Liver (tissue), 9 donors: ENCODE results near the gene IDE. TPM values are rescaled to one million over a fixed set of nuclear protein-coding genes. Genes with fewer than 3 reads are reported as not detected.

Experiments used
- DNase-seq: peaks from one replicate; pipeline ENCODE4 v3.0.0-alpha.2; 2017; ENCODE audit warnings: low spot score
- H3K27ac ChIP-seq, 2 donors: one replicate each; pipeline ENCODE4 v1.7.0; 2013; ENCODE audit warnings: inconsistent platforms in 2 of 2, low read length in 2 of 2, control low read depth in 1 of 2, low read depth in 1 of 2, mild to moderate bottlenecking in 1 of 2
- H3K27me3 ChIP-seq, 4 donors: one replicate each; pipeline versions ENCODE4 v1.6.1 to v1.7.0; 2013; ENCODE audit warnings: low read length in 3 of 4, inconsistent platforms in 1 of 4, mild to moderate bottlenecking in 1 of 4, moderate library complexity in 1 of 4; ENCODE audit not compliant: control insufficient read depth in 4 of 4, insufficient read depth in 4 of 4
- H3K36me3 ChIP-seq, 4 donors: one replicate each; pipeline versions ENCODE4 v1.6.1 to v1.7.0; 2013; ENCODE audit warnings: low read length in 3 of 4, mild to moderate bottlenecking in 3 of 4, low read depth in 1 of 4, moderate library complexity in 1 of 4; ENCODE audit not compliant: control insufficient read depth in 4 of 4, insufficient read depth in 3 of 4
- H3K4me1 ChIP-seq, 4 donors: one replicate each; pipeline versions ENCODE4 v1.6.1 to v1.7.0; 2013; ENCODE audit warnings: low read length in 3 of 4, mild to moderate bottlenecking in 3 of 4, moderate library complexity in 1 of 4; ENCODE audit not compliant: control insufficient read depth in 4 of 4, insufficient read depth in 4 of 4
- H3K4me3 ChIP-seq, 3 donors: one replicate each; pipeline versions ENCODE4 v1.6.1 to v1.7.0; 2013; ENCODE audit warnings: low read length in 3 of 3, control low read depth in 1 of 3, low read depth in 1 of 3, mild to moderate bottlenecking in 1 of 3
- H3K9ac ChIP-seq, 2 donors: one replicate each; pipeline ENCODE4 v1.7.0; 2013; ENCODE audit warnings: low read length in 2 of 2, mild to moderate bottlenecking in 2 of 2, moderate library complexity in 2 of 2, control low read depth in 1 of 2, low read depth in 1 of 2
- H3K9me3 ChIP-seq, 4 donors: one replicate each; pipeline versions ENCODE4 v1.6.1 to v1.7.0; 2013; ENCODE audit warnings: low read length in 3 of 4; ENCODE audit not compliant: control insufficient read depth in 4 of 4
- FOXA1 ChIP-seq: IDR thresholded peaks from 2 replicates; pipeline ENCODE4 v1.6.1; 2016; ENCODE audit warnings: antibody characterized with exemption
- FOXA2 ChIP-seq: IDR thresholded peaks from 2 replicates; pipeline ENCODE4 v1.6.1; 2016; ENCODE audit warnings: antibody characterized with exemption
- GABPA ChIP-seq, 2 donors: IDR thresholded peaks in 1 of 2; conservative IDR thresholded peaks in 1 of 2; 2 replicates each; pipeline ENCODE4 v1.6.1; 2016; ENCODE audit warnings: antibody characterized with exemption in 2 of 2, mild to moderate bottlenecking in 1 of 2, moderate library complexity in 1 of 2
- HNF4A ChIP-seq, 2 donors: conservative IDR thresholded peaks; 2 replicates each; pipeline ENCODE4 v1.6.1; 2016; ENCODE audit warnings: antibody characterized with exemption in 2 of 2, mild to moderate bottlenecking in 2 of 2
- HNF4G ChIP-seq: IDR thresholded peaks from 2 replicates; pipeline ENCODE4 v1.6.1; 2016; ENCODE audit warnings: antibody characterized with exemption
- JUND ChIP-seq, 2 donors: IDR thresholded peaks; 2 replicates each; pipeline ENCODE4 v1.6.1; 2016; ENCODE audit warnings: antibody characterized with exemption in 2 of 2
- RAD21 ChIP-seq, 2 donors: IDR thresholded peaks; 2 replicates each; pipeline ENCODE4 v1.6.1; 2016; ENCODE audit warnings: antibody characterized with exemption in 2 of 2, mild to moderate bottlenecking in 2 of 2
- RXRA ChIP-seq, 2 donors: IDR thresholded peaks; 2 replicates each; pipeline ENCODE4 v1.6.1; 2017 to 2018; ENCODE audit warnings: antibody characterized with exemption in 2 of 2, mild to moderate bottlenecking in 1 of 2
- SP1 ChIP-seq: IDR thresholded peaks from 2 replicates; pipeline ENCODE4 v1.6.1; 2018; ENCODE audit warnings: antibody characterized with exemption, mild to moderate bottlenecking
- TAF1 ChIP-seq: conservative IDR thresholded peaks from 2 replicates; pipeline ENCODE4 v1.6.1; 2016; ENCODE audit warnings: antibody characterized with exemption, mild to moderate bottlenecking
- YY1 ChIP-seq: IDR thresholded peaks from 2 replicates; pipeline ENCODE4 v1.6.1; 2016; ENCODE audit warnings: antibody characterized with exemption, mild to moderate bottlenecking
- WGBS: extraction: QIAGEN DNeasy Blood & Tissue Kit; methylation state at CpG from one replicate; pipeline ENCODE4 v1.1.7; 2013; 5-methylcytosine and 5-hydroxymethylcytosine counted together
- polyA plus RNA-seq, 2 donors: library from polyadenylated mRNA; stranded (reverse) in 1 of 2; unstranded in 1 of 2; fragments of 200-250 nt in 1 of 2; fragments of >200 nt in 1 of 2; fragmentation: Nextera tagmentation in 1 of 2; extraction: Ambion mirVana in 1 of 2; gene quantifications; one replicate each; pipeline versions ENCODE4 v1.2.1 to v1.2.3, GENCODE V29; 2013 to 2015
- total RNA-seq, 2 donors: library from RNA; depleted of rRNA; stranded (reverse); fragments of >200 nt; gene quantifications; one replicate each; pipeline ENCODE4 v1.2.3, GENCODE V29; 2014
- TF ChIP-seq, protein P1 (sequence below): IDR thresholded peaks from 2 replicates; pipeline ENCODE4 v1.6.1; 2016; ENCODE audit warnings: antibody characterized with exemption, mild to moderate bottlenecking
- TF ChIP-seq, protein P2 (sequence below): fragments of 150-350 bp; IDR thresholded peaks from 2 replicates; pipeline ENCODE4 v1.5.1; 2017; ENCODE audit warnings: improper control_type of control experiment, low read depth, low read length; ENCODE audit not compliant: missing input control
- TF ChIP-seq, protein P3 (sequence below): IDR thresholded peaks from 2 replicates; pipeline ENCODE4 v1.6.1; 2016; ENCODE audit warnings: antibody characterized with exemption
- TF ChIP-seq, protein P4 (sequence below): IDR thresholded peaks from 2 replicates; pipeline ENCODE4 v1.6.1; 2016; ENCODE audit warnings: antibody characterized with exemption
- donor health status: healthy.
- donor health status: healthy.
- donor health status: healthy.
- donor health status: healthy.
- donor health status: healthy.

The IDE gene
- total and polyA plus RNA-seq, 4 donors: 9.4 to 31.3 (median 15.3) TPM

DNA sequence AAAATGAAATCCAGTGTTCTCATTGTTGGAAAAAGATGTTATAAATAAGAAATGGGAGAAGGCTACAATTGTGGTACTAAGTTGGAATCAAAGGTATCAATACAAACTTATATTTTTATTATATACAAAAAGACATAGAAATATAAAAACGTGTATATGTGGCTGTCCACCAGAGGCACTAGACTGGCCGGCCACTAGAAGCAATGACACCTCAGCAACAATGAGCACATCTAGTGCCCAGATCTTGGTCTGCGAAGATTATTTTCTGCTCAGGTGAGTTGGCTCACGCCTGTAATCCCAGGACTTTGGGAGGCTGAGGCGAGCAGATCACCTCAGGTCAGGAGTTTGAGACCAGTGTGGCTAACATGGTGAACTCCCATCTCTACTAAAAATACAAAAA, 21.6 kb downstream of the IDE start (continued):
- TF ChIP-seq, protein P1, sequence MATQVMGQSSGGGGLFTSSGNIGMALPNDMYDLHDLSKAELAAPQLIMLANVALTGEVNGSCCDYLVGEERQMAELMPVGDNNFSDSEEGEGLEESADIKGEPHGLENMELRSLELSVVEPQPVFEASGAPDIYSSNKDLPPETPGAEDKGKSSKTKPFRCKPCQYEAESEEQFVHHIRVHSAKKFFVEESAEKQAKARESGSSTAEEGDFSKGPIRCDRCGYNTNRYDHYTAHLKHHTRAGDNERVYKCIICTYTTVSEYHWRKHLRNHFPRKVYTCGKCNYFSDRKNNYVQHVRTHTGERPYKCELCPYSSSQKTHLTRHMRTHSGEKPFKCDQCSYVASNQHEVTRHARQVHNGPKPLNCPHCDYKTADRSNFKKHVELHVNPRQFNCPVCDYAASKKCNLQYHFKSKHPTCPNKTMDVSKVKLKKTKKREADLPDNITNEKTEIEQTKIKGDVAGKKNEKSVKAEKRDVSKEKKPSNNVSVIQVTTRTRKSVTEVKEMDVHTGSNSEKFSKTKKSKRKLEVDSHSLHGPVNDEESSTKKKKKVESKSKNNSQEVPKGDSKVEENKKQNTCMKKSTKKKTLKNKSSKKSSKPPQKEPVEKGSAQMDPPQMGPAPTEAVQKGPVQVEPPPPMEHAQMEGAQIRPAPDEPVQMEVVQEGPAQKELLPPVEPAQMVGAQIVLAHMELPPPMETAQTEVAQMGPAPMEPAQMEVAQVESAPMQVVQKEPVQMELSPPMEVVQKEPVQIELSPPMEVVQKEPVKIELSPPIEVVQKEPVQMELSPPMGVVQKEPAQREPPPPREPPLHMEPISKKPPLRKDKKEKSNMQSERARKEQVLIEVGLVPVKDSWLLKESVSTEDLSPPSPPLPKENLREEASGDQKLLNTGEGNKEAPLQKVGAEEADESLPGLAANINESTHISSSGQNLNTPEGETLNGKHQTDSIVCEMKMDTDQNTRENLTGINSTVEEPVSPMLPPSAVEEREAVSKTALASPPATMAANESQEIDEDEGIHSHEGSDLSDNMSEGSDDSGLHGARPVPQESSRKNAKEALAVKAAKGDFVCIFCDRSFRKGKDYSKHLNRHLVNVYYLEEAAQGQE: no peak

DNA sequence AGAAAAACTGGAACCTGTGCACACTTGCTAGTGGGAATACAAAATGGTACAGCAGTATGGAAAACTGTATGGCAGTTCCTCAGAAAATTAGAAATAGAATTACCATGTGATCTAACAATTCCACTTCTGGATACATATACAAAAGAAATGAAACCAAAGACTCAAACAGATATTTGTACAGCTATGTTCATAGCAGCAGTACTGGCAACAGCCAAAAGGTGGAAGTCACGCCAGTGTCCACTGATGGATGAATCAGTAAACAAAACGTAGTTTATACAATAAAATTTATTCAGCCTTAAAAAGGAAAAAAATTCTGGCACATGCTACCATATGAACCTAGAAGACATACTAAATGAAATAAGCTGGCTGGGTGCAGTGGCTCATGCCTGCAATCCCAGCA, 23.0 kb downstream of the IDE start:
- 58% methylated on average over 2 of the region's 2 CpGs for WGBS
- no peaks in the 10 kb centered on the region for H3K4me1 ChIP-seq
- no peak overlapping the region for H3K27ac ChIP-seq
- peaks cover 0 to 6% (median 3%) of the 10 kb centered on the region in 4 donors for H3K9me3 ChIP-seq
- H3K4me3 ChIP-seq: no peak overlapping the region
- no peak for DNase-seq
- peaks cover 0 to 11% (median 8%) of the 10 kb centered on the region in 4 donors for H3K36me3 ChIP-seq
- H3K27me3 ChIP-seq: no peaks in the 10 kb centered on the region
- H3K9ac ChIP-seq: no peak overlapping the region
- no peak for TF ChIP-seq FOXA2
- no peak for TF ChIP-seq TAF1
- TF ChIP-seq, protein P2, sequence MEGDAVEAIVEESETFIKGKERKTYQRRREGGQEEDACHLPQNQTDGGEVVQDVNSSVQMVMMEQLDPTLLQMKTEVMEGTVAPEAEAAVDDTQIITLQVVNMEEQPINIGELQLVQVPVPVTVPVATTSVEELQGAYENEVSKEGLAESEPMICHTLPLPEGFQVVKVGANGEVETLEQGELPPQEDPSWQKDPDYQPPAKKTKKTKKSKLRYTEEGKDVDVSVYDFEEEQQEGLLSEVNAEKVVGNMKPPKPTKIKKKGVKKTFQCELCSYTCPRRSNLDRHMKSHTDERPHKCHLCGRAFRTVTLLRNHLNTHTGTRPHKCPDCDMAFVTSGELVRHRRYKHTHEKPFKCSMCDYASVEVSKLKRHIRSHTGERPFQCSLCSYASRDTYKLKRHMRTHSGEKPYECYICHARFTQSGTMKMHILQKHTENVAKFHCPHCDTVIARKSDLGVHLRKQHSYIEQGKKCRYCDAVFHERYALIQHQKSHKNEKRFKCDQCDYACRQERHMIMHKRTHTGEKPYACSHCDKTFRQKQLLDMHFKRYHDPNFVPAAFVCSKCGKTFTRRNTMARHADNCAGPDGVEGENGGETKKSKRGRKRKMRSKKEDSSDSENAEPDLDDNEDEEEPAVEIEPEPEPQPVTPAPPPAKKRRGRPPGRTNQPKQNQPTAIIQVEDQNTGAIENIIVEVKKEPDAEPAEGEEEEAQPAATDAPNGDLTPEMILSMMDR: no peak
- no peak for TF ChIP-seq SP1
- TF ChIP-seq JUND (IDR thresholded peaks at IDR 0.05): no peak
- TF ChIP-seq, protein P3, sequence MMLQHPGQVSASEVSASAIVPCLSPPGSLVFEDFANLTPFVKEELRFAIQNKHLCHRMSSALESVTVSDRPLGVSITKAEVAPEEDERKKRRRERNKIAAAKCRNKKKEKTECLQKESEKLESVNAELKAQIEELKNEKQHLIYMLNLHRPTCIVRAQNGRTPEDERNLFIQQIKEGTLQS: no peak
- TF ChIP-seq, protein P4, sequence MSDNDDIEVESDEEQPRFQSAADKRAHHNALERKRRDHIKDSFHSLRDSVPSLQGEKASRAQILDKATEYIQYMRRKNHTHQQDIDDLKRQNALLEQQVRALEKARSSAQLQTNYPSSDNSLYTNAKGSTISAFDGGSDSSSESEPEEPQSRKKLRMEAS: no peak
- TF ChIP-seq RAD21 (IDR thresholded peaks at IDR 0.05): no peak
- no peak for TF ChIP-seq HNF4G
- TF ChIP-seq RXRA (IDR thresholded peaks at IDR 0.05): no peak
- TF ChIP-seq HNF4A (conservative IDR thresholded peaks at IDR 0.05): no peak
- no peak for TF ChIP-seq GABPA (IDR thresholded peaks at IDR 0.05 in 1 of 2, conservative IDR thresholded peaks at IDR 0.05 in 1 of 2)
- TF ChIP-seq, protein P1: no peak
- no peak for TF ChIP-seq YY1
- no peak for TF ChIP-seq FOXA1
